K562 (cell line): Measurements from ENCODE around the gene ZSCAN25. TPM values are rescaled to one million over a fixed set of nuclear protein-coding genes. Genes with fewer than 3 reads are reported as not detected.

Source experiments
- CBX3 ChIP-seq, 2 experiments: IDR thresholded peaks; 1 replicate in 1 of 2; 2 replicates in 1 of 2; pipeline ENCODE4 v1.6.1; 2012; ENCODE audit warnings: inconsistent platforms in 2 of 2, low read length in 2 of 2, borderline replicate concordance in 1 of 2, control low read depth in 1 of 2
- CSDE1 ChIP-seq, 2 experiments: fragments of 450-650 bp; IDR thresholded peaks; 2 replicates each; pipeline ENCODE4 v1.6.1; 2016; ENCODE audit warnings: mild to moderate bottlenecking in 1 of 2
- FOXK2 ChIP-seq, 2 experiments: fragments of 450-650 bp; IDR thresholded peaks in 1 of 2; conservative IDR thresholded peaks in 1 of 2; 2 replicates each; pipeline ENCODE4 v1.6.1; 2016; ENCODE audit warnings: low read depth in 2 of 2, mild to moderate bottlenecking in 1 of 2
- HDGF ChIP-seq: fragments of 450-650 bp; IDR thresholded peaks from 2 replicates; pipeline ENCODE4 v1.6.1; 2016
- LCOR ChIP-seq: sonication (generic); formaldehyde crosslinking; IDR thresholded peaks from 2 replicates; pipeline ENCODE4 v1.8.0; 2022; ENCODE audit warnings: mild to moderate bottlenecking, missing genetic modification reagents
- MAFF ChIP-seq: IDR thresholded peaks from 2 replicates; pipeline ENCODE4 v1.6.1; 2012; ENCODE audit warnings: low read length, improper control_type of control experiment
- PML ChIP-seq: IDR thresholded peaks from 2 replicates; pipeline ENCODE4 v1.6.1; 2012; ENCODE audit warnings: low read length, inconsistent platforms
- POLR2A ChIP-seq: fragments of 450-650 bp; conservative IDR thresholded peaks from 2 replicates; pipeline ENCODE4 v1.6.1; 2016
- POLR2B ChIP-seq: fragments of 450-650 bp; IDR thresholded peaks from 2 replicates; pipeline ENCODE4 v1.6.1; 2018; ENCODE audit warnings: low read depth; ENCODE audit not compliant: partially characterized antibody
- RAD21 ChIP-seq, 2 experiments: fragments of 250-450 bp in 1 of 2; fragments of 450-650 bp in 1 of 2; sonication (Bioruptor Pico) in 1 of 2; formaldehyde crosslinking in 1 of 2; IDR thresholded peaks in 1 of 2; conservative IDR thresholded peaks in 1 of 2; 2 replicates each; pipeline versions ENCODE4 v1.4.0 to v1.8.0; 2020 to 2022; ENCODE audit warnings: mild to moderate bottlenecking in 2 of 2, moderate library complexity in 1 of 2
- SOX6 ChIP-seq: fragments of 450-650 bp; IDR thresholded peaks from 2 replicates; pipeline ENCODE4 v1.6.1; 2014; ENCODE audit warnings: mild to moderate bottlenecking
- SRSF7 ChIP-seq: fragments of 200-400 bp; formaldehyde crosslinking; optimal IDR thresholded peaks from 2 replicates; pipeline ENCODE3; 2017; ENCODE audit warnings: mild to moderate bottlenecking, low read depth, low read length
- SUPT5H ChIP-seq: fragments of 450-650 bp; IDR thresholded peaks from 2 replicates; pipeline ENCODE4 v1.6.1; 2016
- ZC3H4 ChIP-seq: sonication (generic); formaldehyde crosslinking; IDR thresholded peaks from 2 replicates; pipeline ENCODE4 v1.9.0; 2021; ENCODE audit warnings: missing genetic modification reagents, borderline replicate concordance
- ZNF668 ChIP-seq: fragments of 250-450 bp; sonication (Bioruptor Pico); IDR thresholded peaks from 2 replicates; pipeline ENCODE4 v1.8.0; 2022; ENCODE audit warnings: mild to moderate bottlenecking, inconsistent platforms
- ZSCAN32 ChIP-seq: fragments of 450-650 bp; formaldehyde crosslinking; IDR thresholded peaks from 2 replicates; pipeline ENCODE4 v1.4.0; 2020; ENCODE audit warnings: mild to moderate bottlenecking, moderate library complexity
- polyA plus RNA-seq, 8 experiments: library from polyadenylated mRNA; depleted of rRNA in 4 of 8; stranded (reverse) in 5 of 8; unstranded in 3 of 8; fragments of >200 nt; fragmentation: Nextera tagmentation in 2 of 8; fragmentation: Illumina TruSeq in 1 of 8; extraction: Ambion mirVana in 2 of 8; extraction: Trizol in 1 of 8; gene quantifications; 2 replicates each; pipeline versions ENCODE4 v1.2.1 to v1.2.3, GENCODE V29; 2011 to 2014; ENCODE audit warnings: inconsistent platforms in 1 of 8, missing spikeins in 1 of 8
- total RNA-seq, 7 experiments: library from RNA; depleted of rRNA in 6 of 7; stranded (reverse); fragments of >200 nt in 6 of 7; fragmentation: Illumina TruSeq in 2 of 7; extraction: Trizol in 2 of 7; gene quantifications; 2 replicates each; pipeline versions ENCODE4 v1.2.1 to v1.2.3, GENCODE V29; 2011 to 2021; ENCODE audit warnings: low replicate concordance in 1 of 7
- TF ChIP-seq, protein P1 (sequence below), 2 experiments: fragments of 450-650 bp in 1 of 2; IDR thresholded peaks; 2 replicates each; pipeline ENCODE4 v1.6.1; 2011 to 2017; ENCODE audit warnings: low read depth in 2 of 2, antibody characterized with exemption in 1 of 2, borderline replicate concordance in 1 of 2, low read length in 1 of 2, mild to moderate bottlenecking in 1 of 2, mixed read lengths in 1 of 2; ENCODE audit not compliant: control insufficient read depth in 1 of 2
- TF ChIP-seq, protein P2 (sequence below): sonication (generic); formaldehyde crosslinking; IDR thresholded peaks from 2 replicates; pipeline ENCODE4 v1.8.0; 2022; ENCODE audit warnings: missing genetic modification reagents, mild to moderate bottlenecking, moderate library complexity, borderline replicate concordance
- TF ChIP-seq, protein P3 (sequence below), 2 experiments: fragments of 150-350 bp in 1 of 2; IDR thresholded peaks; 2 replicates each; pipeline ENCODE4 v1.6.1; 2012 to 2016; ENCODE audit warnings: low read depth in 2 of 2, low read length in 2 of 2, mild to moderate bottlenecking in 1 of 2, moderate library complexity in 1 of 2
- TF ChIP-seq, protein P4 (sequence below): sonication (generic); formaldehyde crosslinking; IDR thresholded peaks from 2 replicates; pipeline ENCODE4 v1.8.0; 2022; ENCODE audit warnings: mild to moderate bottlenecking, missing genetic modification reagents

The ZSCAN25 gene
- total and polyA plus RNA-seq, 9 of the 15 experiments (the other 6 are each of a cell fraction or from before 2014, with no cell fraction given) = 0.94 to 18.4 (median 12.8) TPM

DNA sequence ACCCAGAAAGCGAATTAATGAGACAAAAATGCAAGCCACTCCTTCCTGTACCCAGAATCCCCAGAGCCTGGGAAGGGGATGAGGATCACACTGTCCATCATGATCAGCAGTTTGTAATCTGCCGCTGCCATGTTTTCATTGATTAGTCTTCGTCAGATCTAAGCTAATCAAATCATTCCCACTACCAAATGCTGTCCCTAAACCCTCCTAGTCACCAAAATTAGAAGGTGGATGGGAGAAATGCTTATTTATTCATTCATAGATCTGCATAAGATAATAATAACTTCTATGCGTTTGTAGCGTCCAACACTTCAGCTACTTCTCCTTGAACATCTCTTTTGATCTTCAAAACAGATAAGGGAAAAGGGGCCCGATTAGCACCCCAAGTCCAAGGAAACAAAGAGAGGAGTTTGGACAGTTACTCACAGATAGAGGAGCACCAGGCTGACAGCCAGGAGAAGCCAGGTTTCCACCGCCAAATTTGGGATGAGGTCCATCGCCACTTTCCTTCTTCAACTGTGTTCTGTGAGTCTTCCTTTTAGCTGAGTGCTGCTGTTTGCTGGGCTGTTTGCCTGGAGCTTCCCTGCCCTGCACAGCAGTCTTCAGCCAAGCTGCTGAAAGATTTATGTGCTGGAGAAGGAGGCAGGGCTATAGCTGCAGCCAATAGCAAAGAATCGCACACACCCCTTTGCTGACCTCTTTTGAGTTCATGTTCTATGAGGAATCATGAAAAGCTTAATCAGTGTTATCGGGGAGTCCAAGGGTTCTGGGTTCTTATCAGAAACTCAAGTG, 62.9 kb downstream of the ZSCAN25 start, which contains the start of gene CYP3A5 (continued):
- TF ChIP-seq SRSF7 (no peak), FOXK2 (conservative IDR thresholded peaks at IDR 0.05 in 1 of 2, IDR thresholded peaks at IDR 0.05 in 1 of 2; ENCODE audit: low read depth in 2 of 2) (peak in 1 of 2 experiments; percentile 20; a peak in 1 of 4 replicates), CSDE1 (IDR thresholded peaks at IDR 0.05) (no peak), POLR2A (peak; percentile 85), LCOR (CRISPR knock-in tag) (peak; percentile 82), MAFF (peak; percentile 1), ZSCAN32 (CRISPR knock-in tag) (no peak), PML (peak; percentile 92), RAD21 (CRISPR knock-in tag; conservative IDR thresholded peaks at IDR 0.05 in 1 of 2, IDR thresholded peaks at IDR 0.05 in 1 of 2) (0 out of 4 replicates have a peak, but pooled peaks of 1 of the 2 experiments have one; percentile 10), ZNF668 (no peak), SUPT5H (peak; percentile 58), HDGF (0 out of 2 replicates have a peak, but pooled peaks have one; percentile 11), ZC3H4 (CRISPR knock-in tag) (no peak), POLR2B (peak; percentile 52), CBX3 (IDR thresholded peaks at IDR 0.05; ENCODE audit: borderline replicate concordance in 1 of 2, low read length in 2 of 2) (peak in 1 of 2 experiments; percentile 38; a peak in 1 of 3 replicates), SOX6 (peak; percentile 65)
- TF ChIP-seq, protein P1, sequence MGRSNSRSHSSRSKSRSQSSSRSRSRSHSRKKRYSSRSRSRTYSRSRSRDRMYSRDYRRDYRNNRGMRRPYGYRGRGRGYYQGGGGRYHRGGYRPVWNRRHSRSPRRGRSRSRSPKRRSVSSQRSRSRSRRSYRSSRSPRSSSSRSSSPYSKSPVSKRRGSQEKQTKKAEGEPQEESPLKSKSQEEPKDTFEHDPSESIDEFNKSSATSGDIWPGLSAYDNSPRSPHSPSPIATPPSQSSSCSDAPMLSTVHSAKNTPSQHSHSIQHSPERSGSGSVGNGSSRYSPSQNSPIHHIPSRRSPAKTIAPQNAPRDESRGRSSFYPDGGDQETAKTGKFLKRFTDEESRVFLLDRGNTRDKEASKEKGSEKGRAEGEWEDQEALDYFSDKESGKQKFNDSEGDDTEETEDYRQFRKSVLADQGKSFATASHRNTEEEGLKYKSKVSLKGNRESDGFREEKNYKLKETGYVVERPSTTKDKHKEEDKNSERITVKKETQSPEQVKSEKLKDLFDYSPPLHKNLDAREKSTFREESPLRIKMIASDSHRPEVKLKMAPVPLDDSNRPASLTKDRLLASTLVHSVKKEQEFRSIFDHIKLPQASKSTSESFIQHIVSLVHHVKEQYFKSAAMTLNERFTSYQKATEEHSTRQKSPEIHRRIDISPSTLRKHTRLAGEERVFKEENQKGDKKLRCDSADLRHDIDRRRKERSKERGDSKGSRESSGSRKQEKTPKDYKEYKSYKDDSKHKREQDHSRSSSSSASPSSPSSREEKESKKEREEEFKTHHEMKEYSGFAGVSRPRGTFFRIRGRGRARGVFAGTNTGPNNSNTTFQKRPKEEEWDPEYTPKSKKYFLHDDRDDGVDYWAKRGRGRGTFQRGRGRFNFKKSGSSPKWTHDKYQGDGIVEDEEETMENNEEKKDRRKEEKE (IDR thresholded peaks at IDR 0.05; ENCODE audit: borderline replicate concordance in 1 of 2, control insufficient read depth in 1 of 2, low read depth in 2 of 2, low read length in 1 of 2) = peak in 1 of 2 experiments; percentile 89; a peak in 2 of 4 replicates
- TF ChIP-seq, protein P2, sequence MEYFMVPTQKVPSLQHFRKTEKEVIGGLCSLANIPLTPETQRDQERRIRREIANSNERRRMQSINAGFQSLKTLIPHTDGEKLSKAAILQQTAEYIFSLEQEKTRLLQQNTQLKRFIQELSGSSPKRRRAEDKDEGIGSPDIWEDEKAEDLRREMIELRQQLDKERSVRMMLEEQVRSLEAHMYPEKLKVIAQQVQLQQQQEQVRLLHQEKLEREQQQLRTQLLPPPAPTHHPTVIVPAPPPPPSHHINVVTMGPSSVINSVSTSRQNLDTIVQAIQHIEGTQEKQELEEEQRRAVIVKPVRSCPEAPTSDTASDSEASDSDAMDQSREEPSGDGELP (CRISPR knock-in tag) = peak; percentile 65
- TF ChIP-seq, protein P3, sequence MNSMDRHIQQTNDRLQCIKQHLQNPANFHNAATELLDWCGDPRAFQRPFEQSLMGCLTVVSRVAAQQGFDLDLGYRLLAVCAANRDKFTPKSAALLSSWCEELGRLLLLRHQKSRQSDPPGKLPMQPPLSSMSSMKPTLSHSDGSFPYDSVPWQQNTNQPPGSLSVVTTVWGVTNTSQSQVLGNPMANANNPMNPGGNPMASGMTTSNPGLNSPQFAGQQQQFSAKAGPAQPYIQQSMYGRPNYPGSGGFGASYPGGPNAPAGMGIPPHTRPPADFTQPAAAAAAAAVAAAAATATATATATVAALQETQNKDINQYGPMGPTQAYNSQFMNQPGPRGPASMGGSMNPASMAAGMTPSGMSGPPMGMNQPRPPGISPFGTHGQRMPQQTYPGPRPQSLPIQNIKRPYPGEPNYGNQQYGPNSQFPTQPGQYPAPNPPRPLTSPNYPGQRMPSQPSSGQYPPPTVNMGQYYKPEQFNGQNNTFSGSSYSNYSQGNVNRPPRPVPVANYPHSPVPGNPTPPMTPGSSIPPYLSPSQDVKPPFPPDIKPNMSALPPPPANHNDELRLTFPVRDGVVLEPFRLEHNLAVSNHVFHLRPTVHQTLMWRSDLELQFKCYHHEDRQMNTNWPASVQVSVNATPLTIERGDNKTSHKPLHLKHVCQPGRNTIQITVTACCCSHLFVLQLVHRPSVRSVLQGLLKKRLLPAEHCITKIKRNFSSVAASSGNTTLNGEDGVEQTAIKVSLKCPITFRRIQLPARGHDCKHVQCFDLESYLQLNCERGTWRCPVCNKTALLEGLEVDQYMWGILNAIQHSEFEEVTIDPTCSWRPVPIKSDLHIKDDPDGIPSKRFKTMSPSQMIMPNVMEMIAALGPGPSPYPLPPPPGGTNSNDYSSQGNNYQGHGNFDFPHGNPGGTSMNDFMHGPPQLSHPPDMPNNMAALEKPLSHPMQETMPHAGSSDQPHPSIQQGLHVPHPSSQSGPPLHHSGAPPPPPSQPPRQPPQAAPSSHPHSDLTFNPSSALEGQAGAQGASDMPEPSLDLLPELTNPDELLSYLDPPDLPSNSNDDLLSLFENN (IDR thresholded peaks at IDR 0.05; ENCODE audit: low read depth in 2 of 2, low read length in 2 of 2) = peak in 1 of 2 experiments; percentile 76; a peak in 2 of 4 replicates
- TF ChIP-seq, protein P4, sequence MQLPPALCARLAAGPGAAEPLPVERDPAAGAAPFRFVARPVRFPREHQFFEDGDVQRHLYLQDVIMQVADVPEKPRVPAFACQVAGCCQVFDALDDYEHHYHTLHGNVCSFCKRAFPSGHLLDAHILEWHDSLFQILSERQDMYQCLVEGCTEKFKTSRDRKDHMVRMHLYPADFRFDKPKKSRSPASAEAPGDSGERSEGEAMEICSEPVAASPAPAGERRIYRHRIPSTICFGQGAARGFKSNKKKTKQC (CRISPR knock-in tag) = no peak
